HL-60 (cell line): ENCODE results near the gene GPR12.

ENCODE experiments used
- POLR2AphosphoS5 ChIP-seq: IDR thresholded peaks from 2 replicates; pipeline ENCODE4 v1.6.1; 2012; ENCODE audit warnings: low read depth
- REST ChIP-seq: IDR thresholded peaks from 2 replicates; pipeline ENCODE4 v1.6.1; 2012; ENCODE audit warnings: low read depth; ENCODE audit not compliant: insufficient replicate concordance
- TF ChIP-seq, protein P1 (sequence below): IDR thresholded peaks from one replicate; pipeline ENCODE4 v1.5.1; 2011; ENCODE audit warnings: low read length, control low read depth, inconsistent platforms; ENCODE audit not compliant: insufficient read depth

DNA sequence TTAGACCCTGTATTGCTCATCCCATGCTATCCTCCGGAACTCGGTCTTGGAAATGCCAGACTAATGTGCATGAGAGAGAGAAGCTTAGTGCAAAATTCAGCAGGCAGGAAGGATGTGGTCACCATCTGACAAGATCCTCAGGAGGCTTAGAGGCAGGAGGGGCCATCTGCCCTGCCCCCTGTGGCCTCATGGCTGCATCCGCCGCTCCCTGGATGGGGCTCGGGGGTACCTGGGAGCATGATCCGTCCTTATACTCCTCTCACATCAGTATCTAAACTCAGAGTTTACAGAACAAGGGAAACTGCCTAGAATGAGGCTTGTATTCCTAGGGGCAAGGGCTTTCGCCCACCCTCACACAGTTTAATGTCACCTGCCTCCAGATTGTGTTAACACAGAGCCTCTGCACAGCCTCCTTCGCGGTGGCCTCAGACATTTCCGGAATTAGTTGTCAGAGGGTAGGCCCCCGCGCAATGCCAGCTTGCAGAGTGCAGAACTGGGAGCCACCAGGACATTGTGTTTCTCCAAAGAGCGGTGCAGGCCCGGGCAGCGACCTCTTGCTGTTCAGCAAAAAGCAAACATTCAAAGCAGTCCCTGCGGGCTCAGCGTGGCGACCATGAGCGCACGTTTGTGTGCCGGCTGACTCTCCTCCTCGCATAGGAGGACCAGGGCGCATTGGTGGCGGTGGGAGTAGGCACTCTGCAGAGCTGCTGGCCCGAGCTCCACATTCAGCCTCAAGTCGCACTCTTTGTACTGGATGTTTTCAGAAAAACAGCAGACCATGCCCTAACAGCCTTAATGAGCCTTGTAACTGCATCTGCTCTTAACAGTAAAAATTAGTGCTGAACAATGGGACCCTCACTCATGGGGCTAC is 39.1 kb downstream of the GPR12 start:
- TF ChIP-seq, protein P1, sequence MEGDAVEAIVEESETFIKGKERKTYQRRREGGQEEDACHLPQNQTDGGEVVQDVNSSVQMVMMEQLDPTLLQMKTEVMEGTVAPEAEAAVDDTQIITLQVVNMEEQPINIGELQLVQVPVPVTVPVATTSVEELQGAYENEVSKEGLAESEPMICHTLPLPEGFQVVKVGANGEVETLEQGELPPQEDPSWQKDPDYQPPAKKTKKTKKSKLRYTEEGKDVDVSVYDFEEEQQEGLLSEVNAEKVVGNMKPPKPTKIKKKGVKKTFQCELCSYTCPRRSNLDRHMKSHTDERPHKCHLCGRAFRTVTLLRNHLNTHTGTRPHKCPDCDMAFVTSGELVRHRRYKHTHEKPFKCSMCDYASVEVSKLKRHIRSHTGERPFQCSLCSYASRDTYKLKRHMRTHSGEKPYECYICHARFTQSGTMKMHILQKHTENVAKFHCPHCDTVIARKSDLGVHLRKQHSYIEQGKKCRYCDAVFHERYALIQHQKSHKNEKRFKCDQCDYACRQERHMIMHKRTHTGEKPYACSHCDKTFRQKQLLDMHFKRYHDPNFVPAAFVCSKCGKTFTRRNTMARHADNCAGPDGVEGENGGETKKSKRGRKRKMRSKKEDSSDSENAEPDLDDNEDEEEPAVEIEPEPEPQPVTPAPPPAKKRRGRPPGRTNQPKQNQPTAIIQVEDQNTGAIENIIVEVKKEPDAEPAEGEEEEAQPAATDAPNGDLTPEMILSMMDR, result no peak
- peak; percentile 93 for TF ChIP-seq POLR2AphosphoS5
- TF ChIP-seq REST, result peak; percentile 33
